ENCODE results near the gene SMG9.

DNA sequence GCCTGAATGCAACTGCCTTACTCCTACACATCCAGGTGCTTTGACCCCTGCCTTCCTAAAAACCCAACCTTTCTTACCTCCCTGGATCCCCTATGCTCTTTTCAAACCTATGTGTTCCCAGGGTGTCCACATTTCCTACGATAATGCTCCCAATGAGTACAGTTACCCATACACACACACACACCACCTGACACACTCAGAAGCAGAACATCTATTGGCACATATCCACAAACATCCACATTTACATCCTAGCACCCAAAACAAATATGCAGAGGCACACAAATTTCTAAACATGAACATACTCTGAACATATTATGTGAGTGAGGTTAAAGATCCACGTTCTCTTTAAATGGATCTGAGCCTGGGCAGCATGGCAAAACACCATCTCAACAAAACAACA is 62.4 kb downstream of the SMG9 start:
- TF ChIP-seq, protein P1, sequence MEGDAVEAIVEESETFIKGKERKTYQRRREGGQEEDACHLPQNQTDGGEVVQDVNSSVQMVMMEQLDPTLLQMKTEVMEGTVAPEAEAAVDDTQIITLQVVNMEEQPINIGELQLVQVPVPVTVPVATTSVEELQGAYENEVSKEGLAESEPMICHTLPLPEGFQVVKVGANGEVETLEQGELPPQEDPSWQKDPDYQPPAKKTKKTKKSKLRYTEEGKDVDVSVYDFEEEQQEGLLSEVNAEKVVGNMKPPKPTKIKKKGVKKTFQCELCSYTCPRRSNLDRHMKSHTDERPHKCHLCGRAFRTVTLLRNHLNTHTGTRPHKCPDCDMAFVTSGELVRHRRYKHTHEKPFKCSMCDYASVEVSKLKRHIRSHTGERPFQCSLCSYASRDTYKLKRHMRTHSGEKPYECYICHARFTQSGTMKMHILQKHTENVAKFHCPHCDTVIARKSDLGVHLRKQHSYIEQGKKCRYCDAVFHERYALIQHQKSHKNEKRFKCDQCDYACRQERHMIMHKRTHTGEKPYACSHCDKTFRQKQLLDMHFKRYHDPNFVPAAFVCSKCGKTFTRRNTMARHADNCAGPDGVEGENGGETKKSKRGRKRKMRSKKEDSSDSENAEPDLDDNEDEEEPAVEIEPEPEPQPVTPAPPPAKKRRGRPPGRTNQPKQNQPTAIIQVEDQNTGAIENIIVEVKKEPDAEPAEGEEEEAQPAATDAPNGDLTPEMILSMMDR (IDR thresholded peaks at IDR 0.05; ENCODE audit: insufficient read depth, low read depth, low read length) = no peak
- no peak for TF ChIP-seq EZH2 (IDR thresholded peaks at IDR 0.05; ENCODE audit: insufficient read depth, low read length)

Measured in astrocyte (in vitro differentiated cells and primary cell).